ENCODE data around the gene HGS.
"Not testable (repeated sequence)": the region's sequence is repeated elsewhere in the genome, so short reads cannot be mapped to it uniquely, and the experiment has no call there.

Gene HGS

DNA sequence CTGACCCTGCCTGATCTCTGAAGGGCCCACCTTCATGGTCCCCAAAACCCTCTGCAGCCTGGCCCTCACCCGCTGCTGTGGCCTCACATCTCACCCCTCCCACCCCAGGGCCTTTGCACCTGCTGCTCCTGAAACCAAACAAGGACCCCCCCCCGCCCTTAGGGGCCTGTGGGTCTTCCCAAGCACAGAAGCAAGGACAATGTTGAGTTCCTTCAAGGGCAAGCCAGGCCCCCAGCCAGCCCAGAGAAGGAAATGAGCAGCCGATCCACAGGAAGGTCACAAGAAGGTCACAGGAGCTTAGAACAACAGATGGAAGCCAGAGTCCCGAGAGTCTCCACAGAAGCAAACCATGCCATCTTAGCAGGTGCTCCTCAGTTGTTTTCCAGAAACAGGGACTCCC lies 27.0 kb upstream of the HGS start:
- DNase-seq = no peak

DNA sequence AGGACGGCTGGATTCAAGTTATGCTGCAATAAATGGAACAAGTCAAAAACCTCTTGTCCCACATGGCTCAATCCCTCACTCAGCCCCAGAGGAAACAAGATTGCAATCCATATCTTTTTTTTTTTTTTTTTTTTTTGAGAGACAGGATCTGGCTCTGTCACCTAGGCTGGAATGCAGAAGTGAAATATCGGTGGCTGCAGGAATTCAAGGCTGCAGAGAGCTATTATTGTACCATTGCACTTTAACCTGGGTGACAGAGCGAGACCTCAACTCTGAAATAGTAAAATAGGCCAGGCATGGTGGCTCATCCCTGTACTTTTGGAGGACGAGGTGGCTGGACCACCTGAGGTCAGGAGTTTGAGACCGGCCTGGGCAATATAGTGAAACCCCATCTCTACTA lies 24.8 kb upstream of the HGS start:
- DNase-seq = no peak

DNA sequence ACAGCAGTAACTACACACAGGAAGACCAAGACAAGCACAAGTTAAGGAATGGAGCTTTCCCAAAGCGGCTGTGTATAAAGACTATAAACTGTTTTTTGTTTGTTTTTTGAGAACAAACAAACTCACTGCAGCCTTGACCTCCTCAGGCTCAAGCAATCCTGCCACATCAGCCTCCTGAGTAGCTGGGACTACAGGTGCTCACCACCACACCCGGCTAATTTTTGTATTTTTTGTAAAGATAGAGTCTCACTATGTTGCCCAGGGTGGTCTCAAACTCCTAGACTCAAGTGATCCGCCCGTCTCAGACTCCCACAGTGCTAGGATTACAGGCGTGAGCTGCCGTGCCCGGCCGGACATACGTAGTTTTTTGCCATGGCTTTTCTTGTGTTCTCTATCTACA lies 23.4 kb upstream of the HGS start:
- no peak for DNase-seq

DNA sequence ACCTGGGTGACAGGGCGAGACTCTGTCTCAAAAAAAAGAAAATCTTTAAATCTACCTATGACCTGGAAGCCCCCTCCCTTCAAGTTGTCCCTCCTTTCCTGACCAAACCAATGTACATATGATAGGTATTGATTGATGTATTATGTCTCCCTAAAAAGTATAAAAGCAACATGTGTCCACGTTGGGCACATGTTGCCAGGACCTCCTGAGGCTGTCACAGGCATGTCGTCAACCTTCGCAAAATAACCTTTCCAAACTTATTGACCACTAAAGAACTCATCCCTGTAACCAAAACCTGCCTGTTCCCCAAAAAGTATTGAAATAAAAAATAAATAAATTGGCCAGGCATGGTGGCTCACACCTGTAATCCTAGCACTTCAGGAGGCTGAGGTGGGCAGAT lies 21.8 kb upstream of the HGS start:
- DNase-seq = no peak

DNA sequence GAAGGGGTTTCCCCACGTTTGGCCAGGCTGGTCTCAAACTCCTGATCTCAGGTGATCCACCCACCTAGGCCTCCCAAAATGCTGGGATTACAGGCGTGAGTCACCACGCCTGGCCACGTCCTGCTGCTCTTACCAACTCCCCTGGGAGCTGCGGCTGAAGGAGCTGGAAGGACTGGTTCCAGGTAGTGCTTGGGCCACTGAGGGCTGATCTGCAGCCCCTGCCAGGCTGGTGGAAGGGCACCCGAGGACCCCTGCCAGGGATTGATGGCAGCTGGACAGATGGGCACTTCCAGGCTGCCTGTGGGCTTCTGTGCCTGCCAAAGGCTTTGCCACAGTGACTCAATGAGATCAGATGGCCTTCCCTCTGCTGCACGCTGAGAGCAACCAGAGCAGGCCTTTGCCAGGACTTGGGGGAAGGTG lies 19.8 kb upstream of the HGS start:
- no peak for DNase-seq

DNA sequence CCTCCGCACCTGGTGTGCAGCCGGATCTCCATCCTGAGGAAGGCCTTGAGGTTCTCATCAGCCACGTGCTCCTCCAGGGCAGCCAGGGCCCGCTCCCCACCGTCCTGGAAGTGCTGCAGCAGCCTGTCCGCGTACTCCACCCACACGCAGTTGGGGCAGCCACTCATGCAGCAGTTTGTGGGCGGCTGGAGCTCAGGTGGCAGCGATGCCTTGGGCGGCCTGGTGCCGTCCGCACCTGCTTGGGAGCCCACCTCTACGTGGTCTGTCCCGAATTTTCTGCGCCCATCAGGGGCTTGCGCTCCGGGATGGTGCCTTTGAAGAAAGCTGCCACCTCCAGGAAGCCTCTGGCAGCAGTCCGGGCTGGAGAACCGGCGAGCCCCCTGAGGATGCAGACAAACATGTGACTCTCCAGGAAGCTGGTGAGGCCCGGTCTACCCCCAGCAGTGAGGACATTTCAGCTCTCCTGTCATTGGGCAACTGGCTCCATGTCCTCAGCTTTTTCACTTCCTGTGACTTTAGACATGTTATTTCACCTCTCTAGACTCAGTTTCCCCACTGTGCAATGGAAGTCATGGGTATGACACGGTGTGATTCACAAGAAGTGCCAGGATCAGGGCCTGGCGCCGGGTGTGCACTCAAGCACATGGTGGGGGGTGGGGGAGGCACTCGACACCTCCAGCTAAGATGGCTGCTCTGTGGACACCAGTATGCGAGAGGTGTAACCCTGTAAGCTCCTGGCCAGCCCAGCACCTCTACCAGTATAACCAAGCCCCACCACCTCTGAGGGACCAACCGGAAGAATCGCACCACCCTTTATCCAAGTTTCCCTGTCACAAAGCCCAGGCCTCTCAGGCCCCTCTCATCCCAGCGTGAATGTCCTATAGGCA lies 18.4 kb upstream of the HGS start:
- DNase-seq = no peak

DNA sequence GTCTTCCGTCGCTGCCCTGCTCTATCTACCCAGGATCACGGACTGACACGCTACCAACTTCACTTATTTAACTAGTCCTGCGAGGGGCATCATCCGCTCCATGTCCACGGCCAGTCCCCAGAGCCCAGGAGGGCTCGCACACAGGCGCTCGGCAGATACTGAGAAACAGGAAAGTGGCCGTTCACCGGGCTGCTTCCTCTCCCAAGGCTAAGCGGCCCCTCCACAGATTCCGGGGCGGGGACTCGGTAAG lies 17.8 kb upstream of the HGS start:
- no peak for DNase-seq

DNA sequence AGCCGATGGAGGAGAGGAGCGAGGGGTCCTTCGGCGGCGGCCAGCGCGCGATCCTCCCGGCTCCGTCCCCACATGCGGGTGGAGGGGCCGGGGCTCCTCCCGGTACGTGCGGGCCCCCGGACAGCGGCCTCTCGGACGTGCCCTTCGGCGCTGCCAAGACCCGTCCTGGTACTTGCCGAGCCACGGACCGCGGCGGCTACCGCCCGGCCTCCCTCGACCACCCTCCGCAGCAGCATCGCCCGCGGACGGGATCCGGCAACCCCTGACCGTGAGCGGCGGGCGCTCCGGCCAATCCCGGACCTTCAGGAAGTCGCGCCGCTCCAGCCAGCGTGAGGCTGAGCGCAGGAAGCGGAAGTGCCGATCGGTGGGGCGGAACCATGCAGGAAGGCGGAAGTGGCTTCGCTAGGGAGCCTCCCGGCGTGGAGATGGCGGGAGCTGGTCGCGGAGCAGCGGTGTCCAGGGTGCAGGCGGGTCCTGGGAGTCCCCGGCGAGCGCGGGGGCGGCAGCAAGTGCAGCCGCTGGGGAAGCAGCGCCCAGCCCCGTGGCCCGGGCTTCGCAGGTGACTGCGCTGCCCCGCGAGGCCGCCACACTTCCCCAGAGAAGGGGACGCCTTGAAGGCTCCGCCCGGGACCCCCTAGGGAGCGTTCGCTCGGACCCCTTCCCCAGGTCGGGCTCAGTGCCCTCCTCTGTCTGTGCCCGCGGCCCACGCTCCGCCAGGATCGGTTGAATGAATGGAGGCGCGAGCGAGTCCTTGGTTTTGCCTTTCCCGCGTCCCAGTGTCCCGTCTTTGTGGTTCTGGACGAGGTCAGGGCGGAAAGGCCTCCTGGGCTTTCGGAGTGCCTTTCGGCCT lies 17.2 kb upstream of the HGS start, which contains the start of the genes CCDC137 and OXLD1:
TSS of gene CCDC137 (plus strand) at position 396 of the 850 bp plus-strand sequence. CDS start at position 426, 30 bp downstream.
TSS of gene OXLD1 (minus strand) at position 264 of the 850 bp plus-strand sequence. CDS start at position 236, 28 bp downstream.
- peak; percentile 97 for DNase-seq

DNA sequence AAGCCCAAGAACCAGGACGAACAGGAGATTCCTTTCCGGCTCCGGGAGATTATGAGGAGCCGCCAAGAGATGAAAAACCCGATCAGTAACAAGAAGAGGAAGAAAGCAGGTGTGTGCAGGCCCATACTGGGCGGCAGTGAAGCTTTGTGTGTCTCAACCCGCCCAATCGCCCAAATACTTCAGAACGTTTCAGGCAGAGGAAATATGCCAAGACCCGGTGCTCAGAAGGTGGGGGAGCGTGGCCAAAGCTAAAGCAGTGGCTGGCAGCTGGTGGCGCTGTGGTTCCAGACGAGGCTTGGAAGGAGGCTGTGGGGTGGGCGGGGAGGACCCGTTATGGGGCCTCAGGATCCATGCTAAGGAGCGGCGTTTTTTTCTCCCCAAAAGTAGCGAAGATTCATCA lies 16.1 kb upstream of the HGS start:
- DNase-seq = no peak

DNA sequence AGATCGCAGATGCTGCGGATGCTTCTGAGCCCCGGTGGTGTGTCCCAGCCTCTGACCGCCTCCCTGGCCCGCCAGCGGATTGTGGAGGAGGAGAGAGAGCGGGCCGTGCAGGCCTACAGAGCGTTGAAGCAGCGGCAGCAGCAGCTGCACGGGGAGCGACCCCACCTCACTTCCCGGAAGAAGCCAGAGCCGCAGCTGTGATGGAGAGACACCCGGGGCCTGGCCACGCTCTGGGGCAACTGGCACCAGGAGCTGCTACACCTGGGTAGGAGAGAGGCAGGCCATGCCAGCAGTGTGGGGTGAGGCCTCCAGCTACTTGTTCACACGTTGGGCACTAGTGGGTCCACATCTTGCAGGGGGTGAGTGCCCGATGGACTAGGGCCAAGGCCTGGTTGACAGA lies 11.3 kb upstream of the HGS start:
- no peak for DNase-seq

DNA sequence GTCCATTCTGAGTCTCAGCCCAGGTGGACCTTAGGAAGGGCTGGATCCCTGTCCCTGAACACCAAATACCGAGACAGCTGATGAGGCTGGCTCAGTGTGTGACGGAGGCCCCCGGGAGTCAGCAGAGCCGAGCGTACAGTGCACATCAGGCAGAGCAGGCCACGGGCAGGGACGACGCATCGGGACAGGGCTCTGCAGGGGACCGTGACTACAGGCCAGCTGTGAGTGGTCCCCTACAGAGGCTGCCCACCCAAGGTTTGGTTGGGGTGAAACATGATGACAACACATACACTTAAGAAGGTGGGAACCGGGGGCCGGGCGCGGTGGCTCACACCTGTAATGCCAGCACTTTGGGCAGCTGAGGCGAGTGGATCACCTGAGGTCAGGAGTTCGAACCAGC lies 10.9 kb upstream of the HGS start:
- no peak for DNase-seq

DNA sequence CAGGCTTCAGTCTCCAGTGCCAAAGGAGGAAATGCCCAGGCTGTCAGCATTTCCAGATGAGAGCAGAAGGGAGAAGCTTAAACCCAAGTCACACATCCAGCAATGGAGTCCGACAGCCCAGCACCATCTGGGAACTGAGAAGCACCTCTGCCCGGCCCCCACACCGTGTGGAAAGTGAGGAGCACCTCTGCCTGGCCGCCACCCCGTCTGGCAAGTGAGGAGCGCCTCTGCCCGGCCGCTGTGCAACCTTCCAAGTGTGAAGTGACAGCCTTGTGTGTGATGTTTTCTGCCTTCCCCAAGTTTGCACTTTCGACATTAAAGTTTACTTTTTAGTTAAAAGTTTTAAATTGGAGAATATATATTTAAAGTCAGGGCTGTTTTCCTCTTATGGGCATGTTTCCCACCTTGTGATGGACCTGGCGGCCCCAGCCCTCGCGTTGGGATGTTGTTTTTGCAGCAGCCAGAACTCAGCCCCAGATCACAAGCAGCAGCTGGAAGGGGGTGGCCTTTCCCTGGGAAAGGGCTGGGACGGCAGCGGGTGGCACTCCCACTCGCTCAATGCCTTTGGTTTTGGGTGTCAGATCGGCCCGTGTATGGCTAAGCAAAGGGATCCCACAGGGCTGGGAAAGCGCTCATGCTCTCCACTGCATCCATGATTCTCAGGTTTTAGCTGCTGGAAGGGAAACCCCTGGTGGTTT lies 10.1 kb upstream of the HGS start:
- DNase-seq = no peak

DNA sequence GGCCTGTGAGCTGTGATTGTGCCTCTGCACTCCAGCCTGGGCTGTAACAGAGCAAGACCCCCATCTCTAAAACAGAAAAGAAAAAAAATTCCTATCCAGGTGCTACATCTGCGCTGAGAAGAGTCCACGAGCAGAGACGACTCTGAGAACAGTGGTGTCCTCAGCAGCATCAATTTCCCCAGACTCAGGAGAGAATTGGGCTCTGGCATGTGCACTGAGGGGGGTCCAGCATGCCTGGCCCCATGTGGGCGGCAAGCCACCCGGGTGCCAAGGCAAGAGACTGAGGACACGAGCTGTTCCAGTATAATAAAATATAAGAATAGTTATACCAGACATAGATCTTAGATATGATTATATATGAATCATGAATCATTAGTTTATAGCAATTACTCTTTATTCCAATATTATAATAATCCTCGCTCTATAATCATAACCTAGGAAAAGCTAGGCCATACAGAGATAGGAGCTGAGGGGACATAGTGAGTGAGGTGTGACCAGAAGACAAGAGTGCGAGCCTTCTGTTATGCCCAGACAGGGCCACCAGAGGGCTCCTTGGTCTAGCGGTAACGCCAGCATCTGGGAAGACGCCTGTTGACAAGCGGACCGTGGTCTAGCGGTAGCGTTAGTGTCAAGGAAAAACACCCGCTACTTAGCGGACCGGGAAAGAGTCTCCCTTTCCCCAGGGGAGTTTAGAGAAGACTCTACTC lies 8.1 kb upstream of the HGS start:
- not testable (repeated sequence) for DNase-seq

DNA sequence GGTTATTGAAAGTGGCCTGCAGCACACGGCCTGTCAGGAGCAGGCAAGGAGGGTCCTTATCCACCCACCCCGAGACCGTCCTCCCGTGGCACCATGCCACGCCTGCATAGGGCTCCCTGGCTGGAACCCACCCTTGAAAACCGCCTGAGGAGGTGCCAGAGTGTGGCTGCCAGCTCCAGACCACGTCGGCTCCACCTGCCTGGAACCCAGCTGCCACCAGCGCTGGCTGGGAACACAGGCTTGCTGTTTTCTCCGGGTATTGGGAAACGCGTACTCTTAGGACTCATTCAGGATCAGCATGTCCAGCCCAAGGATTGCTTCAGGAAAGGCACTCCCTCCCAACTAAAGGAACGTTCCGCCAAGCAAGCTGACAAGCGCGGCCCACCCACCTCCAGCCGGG lies 6.9 kb upstream of the HGS start:
- DNase-seq = no peak

DNA sequence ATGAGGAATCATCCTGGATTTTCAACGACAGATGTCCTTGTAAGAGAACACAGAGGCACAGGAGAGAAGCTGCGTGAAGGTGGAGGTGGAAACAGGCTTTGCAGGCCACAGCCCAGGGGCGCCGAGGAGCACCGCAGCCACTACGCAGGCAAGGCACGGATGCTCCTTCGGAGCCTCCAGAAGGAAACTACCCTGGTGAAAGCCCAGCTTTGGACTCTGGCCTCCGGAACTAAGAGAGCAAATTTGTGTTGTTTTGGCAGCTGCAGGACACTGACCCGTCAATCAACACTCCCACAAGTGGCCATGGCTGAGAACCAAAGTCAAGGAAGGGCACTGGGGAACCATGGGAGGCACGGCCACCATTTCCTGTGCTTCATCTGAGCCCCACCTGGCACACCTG lies 3.7 kb upstream of the HGS start:
- no peak for DNase-seq

DNA sequence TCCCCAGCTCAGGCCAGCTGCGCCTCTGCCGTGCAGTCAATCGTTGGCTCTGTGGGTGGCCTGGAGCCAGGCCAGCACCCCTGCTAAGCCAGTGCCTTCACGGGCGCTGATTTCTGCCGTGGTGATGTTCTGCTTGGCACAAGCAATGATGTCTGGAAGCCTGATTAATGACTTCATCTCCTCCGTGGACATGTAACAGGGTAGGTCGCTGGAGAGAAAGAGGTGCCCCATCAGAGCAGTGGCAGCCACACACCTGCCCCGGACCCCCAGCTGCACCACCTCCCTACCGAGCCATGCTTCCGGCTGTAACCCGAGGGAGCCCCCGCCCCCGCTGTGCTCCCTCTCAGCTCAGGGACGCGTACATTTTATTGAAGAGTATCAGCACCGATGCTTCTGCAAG lies 2.1 kb upstream of the HGS start:
- DNase-seq = no peak

DNA sequence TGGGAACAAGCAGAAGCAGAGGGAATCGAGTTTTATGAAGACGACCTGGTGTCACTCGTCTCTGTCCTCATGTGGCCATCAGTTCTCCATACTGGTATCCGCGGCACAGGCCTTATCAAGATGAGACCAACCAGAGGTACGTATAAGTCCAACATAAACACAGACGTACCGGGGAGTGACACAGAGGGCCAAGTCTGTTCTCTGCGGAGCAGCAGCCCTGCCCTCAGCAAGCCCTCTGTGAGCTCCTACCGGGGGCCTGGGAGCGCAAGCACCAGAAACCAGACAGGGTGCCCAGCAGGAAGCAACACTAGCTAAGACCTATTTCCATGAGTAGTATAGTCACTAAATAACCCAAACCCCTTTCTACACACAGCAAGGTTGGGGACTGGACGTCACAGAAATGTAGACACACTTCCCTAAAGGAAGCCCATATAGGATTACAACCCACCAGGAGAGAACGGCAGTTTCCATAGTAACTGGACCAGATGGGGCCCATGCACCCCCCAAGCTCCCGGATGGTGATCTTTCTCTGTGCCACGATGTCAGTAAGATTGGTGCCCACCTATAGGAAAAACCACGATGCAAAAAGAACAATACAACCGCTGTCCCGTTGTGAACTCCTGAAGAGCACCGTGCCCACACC lies 1.1 kb upstream of the HGS start:
- DNase-seq = no peak

DNA sequence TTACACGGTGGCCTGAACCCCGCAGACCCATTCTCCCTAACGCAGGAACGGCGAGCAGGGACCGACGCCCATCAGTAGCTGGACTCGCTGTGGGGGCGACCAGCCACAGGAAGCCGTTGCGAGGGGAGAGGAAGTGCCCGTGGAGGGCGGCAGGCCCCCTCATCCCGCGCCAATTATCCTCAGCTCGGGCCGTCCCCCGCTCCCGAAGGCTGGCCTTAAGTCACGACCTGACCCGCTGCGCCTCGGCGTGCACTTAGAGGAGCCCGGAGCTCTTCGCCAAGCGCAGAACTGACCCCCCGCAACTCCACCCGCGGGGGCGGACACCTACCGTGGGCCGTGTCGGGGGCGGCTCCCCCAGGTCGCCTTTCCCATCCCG lies 615 bp upstream of the HGS start:
- DNase-seq = no peak

DNA sequence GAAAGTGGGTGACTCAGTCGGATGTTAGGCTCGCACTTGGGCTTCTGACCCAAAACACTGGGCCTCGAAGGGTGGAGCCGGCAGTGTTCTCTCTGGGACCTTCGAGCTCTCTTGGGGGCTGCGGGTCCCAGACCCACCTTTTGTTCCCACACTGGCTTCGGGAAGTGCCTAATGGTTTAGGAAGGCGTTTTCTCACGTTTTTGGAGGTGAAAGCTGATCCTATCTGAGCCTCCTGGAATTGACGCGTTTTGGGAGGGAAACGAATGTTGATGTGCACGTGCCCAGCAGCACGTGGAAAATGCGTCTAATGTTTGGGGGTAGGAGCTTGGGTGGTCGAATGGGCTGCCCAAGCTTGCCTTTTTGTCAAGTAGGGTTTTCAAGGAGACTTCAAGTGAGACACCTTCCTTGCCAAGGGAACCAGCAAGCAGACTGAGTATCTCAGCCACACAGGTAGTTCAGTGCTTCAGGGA lies 666 bp downstream of the HGS start:
- DNase-seq = no peak

DNA sequence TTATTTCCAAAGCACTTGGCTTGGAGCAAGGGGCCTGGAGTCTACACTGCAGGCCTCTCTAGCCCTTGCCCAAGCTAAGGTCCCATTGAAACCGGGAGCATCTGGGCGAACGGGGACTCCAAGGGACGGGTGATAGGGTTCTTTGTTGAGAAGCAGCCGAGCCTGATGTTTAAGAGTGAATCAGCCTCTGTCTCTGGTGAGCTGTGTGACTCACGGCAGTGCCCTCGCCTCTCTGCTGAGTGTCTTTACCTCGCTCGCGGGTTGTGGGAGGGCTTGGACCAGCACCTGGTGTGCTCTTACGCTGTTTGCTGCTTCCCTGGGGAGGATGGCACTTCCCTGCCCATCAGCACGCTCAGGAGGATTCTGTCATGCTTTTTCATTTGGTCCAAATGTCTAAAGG lies 1.3 kb downstream of the HGS start:
- DNase-seq = no peak

DNA sequence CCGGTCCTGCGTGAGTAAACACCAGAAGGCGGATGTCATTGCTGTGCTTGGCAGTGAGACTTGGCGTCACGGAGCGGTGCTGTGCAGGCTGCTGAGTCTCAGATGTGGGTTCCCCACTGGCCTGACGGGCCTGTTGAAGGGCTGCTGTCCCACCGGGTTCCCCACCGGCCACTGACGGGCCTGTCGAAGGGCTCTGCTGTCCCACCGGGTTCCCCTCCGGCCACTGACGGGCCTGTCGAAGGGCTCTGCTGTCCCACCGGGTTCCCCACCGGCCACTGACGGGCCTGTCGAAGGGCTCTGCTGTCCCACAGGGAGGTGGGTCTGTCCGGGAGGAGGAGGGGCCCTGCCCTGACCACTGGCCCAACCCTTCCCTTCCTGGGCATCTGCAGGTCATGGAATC lies 2.8 kb downstream of the HGS start:
- no peak for DNase-seq

DNA sequence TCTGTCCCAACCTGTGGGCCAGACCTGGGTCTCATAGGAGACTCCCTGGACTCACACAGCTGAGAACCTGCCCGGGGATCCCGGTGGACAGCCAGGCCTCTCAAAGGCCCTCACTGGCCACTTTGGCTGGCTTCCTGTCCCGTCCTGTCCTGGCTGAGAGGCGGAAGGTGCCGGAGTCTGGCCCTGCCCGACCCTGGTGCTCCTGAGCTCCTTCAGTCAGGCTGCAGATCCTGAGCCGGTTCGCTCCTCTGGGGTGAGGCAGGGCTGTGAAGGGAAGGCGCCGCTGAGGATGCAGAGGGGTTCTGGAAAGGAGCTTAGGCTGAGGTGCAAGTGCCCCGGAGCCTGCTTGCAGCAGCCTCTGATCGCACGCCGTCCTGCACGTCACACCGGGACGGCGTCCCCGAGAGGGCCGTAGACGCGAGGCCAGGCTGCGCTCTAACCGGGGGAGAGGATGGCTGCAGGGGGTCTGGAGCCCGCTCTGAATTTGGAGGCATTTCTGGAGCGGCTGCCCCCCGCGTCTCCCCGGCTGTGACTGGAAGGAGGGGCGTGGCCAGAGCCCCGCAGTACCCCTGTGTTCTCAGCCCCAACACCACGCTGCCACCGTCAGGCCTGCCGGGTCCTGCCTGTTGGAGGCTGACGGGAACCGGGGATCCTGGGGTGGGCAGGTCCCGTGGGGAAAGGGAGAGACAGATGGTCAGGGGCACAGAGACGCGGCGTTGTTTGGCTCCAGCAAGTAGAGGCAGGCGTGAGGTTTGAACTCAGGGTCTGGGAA lies 4.1 kb downstream of the HGS start:
- DNase-seq = no peak

Measured in midbrain (tissue), 1 donor.